CD4-positive, alpha-beta T cell treated with Interleukin-17A for 1 hour (primary cell): ENCODE measurements around the gene CDC45.

ENCODE experiments used
- DNase-seq: peaks from one replicate; pipeline ENCODE4 v3.0.0-alpha.2; 2020

Gene CDC45

DNA sequence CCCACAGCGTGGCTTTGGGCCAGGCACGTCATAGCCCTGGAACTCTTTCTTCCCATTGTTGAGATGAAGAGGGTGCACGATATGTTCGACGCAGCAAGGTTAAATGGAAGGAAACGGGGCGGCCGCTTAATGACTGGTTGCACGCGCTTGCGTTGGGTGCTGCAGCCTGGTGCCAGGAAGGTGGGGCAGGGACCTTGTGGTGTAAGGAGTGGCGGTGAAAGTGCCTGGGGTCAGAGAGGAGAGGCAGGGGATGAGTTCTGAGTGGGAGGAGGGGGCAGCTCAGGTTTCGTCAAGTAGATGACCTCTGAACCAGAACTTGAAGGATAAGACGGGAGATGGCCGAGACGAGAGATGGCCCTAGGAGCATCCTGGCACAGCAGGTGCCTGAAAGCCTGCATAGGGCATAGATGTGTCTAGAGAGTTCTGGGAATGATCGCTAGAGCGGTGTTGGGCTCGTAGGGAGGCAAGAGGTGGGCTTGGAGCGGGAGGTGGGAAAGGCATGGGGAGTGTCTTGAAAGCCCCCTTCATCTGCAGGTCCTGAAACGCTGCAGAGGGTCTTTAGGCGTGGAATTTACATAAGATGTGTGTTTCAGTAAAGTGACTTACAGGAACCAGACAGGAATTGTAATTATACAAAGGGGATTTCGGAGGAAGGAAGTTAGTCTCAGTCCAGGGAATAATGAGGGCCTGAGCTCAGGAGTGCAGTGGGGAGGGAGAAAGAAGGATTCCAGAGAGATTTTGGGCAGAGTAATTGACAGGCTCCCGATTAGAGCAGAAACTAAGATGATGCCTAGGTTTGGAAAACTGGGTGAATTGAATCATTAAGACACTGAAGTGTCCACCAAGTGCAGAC lies 87.7 kb downstream of the CDC45 start:
- DNase-seq = no peak

GRCh38 chr22:19568337-19569275 lies 88.9 kb downstream of the CDC45 start:
- DNase-seq = no peak

DNA sequence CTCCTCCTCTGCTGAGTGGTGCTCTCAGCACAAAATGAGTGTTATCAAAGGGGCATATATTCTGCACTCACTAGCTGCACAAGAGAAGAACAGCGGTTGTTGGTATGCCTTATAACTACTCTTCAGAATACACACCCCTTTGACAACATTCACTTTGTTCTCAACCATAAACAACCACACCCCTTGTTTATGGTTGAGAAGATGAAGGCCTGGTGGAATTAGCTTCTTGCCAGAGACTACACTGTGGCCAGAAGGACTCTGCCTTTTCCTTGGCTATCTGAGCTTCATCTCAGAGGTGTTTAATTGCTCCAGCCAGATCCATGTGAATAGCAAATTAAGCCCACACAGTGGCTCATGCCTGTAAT lies 89.5 kb downstream of the CDC45 start:
- DNase-seq = no peak

DNA sequence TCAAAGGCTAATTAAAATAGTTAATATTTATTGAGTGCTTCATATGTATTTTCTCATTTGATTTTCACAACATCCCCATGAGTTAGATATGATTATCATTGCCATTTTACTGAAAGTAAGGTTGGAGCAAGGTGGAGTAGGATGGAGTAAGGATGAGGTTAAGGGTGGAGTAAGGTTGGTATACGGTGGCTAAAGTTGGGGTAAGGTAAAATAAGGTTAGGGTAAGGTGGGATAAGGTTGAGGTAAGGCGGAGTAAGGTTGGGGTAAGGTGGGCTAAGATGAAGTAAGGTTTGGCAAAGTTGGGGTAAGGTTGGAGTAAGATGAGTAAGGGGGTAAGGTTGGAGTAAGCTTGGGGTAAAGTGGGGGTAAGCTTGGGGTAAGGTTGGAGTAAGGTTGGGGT lies 90.3 kb downstream of the CDC45 start:
- DNase-seq = no peak
